Right lobe of liver (tissue), 4 donors: ENCODE data around the gene CACNG1.
"Not testable (repeated sequence)": the region's sequence is repeated elsewhere in the genome, so short reads cannot be mapped to it uniquely, and the experiment has no call there.

ENCODE experiments used
- CTCF ChIP-seq, 4 donors: fragments of 200-600 bp in 3 of 4; fragments of 450-650 bp in 1 of 4; IDR thresholded peaks; one replicate each; pipeline versions ENCODE4 v1.5.1 to v1.8.0; 2016 to 2022; ENCODE audit warnings: antibody characterized with exemption in 4 of 4, mild to moderate bottlenecking in 2 of 4
- POLR2A ChIP-seq: fragments of 450-650 bp; IDR thresholded peaks from one replicate; pipeline ENCODE4 v1.6.1; 2017; ENCODE audit warnings: antibody characterized with exemption, mild to moderate bottlenecking
- donor health status: DM: no; HTN: no; CAD: no.
- donor health status: DM: no; HTN: no; CAD: no.
- donor health status: DM: no; HTN: yes; CAD: no.

- TF ChIP-seq POLR2A; CTCF (IDR thresholded peaks at IDR 0.05): not testable (repeated sequence)
Measured at GRCh38 chr17:67041119-67041518, 3.2 kb upstream of the CACNG1 start.
